GM15510 (cell line): ENCODE results near the gene CAVIN3.

Source experiments
- POLR2A ChIP-seq: IDR thresholded peaks from 3 replicates; pipeline ENCODE4 v1.6.1; 2011; ENCODE audit warnings: borderline replicate concordance; ENCODE audit not compliant: insufficient read length; ENCODE audit errors: extremely low read depth

CAVIN3 gene

DNA sequence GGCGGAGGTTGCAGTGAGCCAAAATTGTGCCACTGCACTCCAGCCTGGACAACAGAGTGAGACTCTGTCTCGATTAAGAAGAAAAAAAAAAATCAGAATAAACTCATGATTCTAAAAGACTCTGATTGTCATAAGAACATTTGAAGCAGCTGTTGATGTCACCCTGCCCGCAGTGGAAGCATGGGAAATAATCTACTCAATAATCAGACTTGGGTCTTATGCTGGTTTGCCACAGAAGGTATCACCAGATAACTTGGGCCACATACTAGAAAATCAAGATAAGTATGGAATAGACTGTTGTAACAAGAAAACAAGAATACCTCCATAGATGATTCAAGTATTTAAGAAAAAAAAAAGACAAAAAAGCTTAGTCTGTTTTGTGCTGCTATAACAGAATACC lies 8.2 kb downstream of the CAVIN3 start:
- no peak for TF ChIP-seq POLR2A

DNA sequence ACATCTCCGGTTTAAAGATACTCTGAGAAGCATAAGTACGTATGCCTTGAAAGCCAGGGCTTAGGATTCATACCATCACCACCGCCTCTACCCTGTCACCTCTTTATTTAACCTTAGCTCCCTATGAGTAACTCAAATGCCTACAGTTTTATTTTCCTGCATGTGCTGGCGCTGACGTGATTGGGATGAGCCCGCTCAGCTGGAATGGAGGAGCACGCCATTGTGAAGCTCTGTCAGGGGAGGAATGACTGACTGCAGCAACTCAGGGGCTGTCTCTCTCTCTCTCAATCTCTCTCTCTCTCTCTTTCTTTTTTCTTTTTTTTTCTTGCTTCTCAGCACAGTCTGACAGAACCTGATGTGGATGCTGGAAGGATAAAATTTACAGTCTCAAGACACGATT lies 12.4 kb downstream of the CAVIN3 start:
- no peak for TF ChIP-seq POLR2A

DNA sequence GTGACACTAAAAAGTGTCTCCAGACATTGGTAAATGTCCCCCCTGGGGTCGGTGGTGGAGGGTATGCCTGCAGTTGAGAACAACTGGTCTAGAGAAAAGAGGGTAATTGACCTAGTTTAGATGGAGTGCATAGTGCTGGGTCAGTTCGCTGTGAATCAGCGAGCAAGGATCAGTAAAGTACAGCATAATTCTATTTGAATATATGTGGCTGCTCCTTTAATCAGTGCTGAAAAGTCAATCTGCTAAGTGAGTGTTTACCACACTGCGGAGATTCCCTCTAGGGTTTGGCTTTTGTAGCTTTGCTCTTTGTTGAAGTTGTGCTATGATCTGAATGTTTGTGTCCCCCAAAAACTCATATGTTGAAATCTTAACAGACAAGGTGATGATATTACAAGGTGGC lies 15.0 kb downstream of the CAVIN3 start:
- no peak for TF ChIP-seq POLR2A

GRCh38 chr11:6303661-6304060 lies 16.6 kb downstream of the CAVIN3 start:
- TF ChIP-seq POLR2A: no peak

GRCh38 chr11:6301096-6301495 lies 19.2 kb downstream of the CAVIN3 start:
- no peak for TF ChIP-seq POLR2A

DNA sequence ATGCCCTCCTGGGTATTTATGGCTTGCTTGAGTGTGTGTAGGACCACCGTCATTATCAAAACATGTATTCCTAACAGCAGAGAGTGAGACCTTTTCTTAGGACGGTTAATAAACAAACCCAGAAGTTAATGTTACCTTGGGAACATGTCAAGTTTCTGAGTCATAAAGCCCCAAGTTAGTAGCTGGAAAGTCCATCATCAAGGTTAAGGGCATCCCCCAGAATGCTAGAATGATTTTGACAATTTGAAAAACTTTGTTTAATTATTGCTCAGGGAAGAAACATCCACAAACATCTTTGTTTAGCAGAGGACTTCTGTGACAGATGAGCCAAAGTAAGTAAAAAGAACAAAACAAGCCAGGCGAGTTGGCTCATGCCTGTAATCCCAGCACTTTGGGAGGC lies 20.0 kb downstream of the CAVIN3 start:
- no peak for TF ChIP-seq POLR2A

DNA sequence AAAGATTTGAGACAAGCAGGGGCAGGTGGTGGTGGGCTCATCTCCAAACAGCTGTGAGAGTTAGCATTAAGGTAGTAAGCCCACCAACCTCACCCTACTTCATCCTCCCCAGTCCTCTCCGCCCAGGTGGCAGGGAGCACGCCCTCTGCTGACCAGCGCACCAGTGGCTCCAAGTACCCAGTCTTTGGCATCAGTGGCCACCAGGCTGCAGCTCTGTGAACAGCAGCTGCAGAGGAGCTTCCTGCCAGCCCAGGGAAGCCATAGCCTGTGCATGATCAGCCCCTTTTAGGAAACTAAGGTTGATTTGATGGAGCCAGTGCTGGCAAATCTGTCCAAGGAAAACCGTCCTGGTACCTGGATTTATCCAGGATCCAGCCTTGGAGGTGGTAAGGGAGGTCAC lies 21.7 kb downstream of the CAVIN3 start:
- no peak for TF ChIP-seq POLR2A

- no peak for TF ChIP-seq POLR2A
These were observed 22.5 kb downstream of the CAVIN3 start for GRCh38 chr11:6297831-6298230.

GRCh38 chr11:6285019-6285418 lies 35.3 kb downstream of the CAVIN3 start:
- no peak for TF ChIP-seq POLR2A

GRCh38 chr11:6284250-6284649 lies 36.1 kb downstream of the CAVIN3 start:
- no peak for TF ChIP-seq POLR2A

GRCh38 chr11:6283453-6284023 lies 36.8 kb downstream of the CAVIN3 start:
- TF ChIP-seq POLR2A: no peak

GRCh38 chr11:6273188-6273587 lies 47.1 kb downstream of the CAVIN3 start:
- TF ChIP-seq POLR2A: no peak

- no peak for TF ChIP-seq POLR2A
These were observed 48.7 kb downstream of the CAVIN3 start for GRCh38 chr11:6271598-6271997.

DNA sequence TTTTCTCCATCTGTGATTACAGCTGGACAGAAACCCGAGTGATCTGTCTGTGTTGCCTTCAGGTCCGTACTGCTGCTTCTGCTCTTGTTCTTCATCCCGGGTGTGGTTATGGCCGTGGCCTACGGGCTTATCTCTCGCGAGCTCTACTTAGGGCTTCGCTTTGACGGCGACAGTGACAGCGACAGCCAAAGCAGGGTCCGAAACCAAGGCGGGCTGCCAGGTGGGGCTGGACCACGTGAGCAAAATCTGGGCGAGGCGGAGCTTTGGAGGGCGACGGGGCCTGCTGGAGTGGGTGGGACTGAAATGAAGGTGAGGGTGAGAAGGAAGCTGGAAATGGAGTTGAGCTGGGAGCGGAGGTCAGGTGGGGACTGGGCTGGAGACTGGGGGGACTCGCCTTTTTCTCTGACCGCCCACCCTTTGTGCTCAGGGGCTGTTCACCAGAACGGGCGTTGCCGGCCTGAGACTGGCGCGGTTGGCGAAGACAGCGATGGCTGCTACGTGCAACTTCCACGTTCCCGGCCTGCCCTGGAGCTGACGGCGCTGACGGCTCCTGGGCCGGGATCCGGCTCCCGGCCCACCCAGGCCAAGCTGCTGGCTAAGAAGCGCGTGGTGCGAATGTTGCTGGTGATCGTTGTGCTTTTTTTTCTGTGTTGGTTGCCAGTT lies 49.6 kb downstream of the CAVIN3 start:
- no peak for TF ChIP-seq POLR2A

GRCh38 chr11:6269994-6270393 lies 50.3 kb downstream of the CAVIN3 start:
- TF ChIP-seq POLR2A: no peak
